Testis (tissue), 3 donors: ENCODE results near the gene PKNOX2. TPM values are rescaled to one million over a fixed set of nuclear protein-coding genes. Genes with fewer than 3 reads are reported as not detected.

ENCODE experiments used
- DNase-seq: peaks from one replicate; pipeline ENCODE4 v3.0.0-alpha.2; 2019
- H3K27ac ChIP-seq, 2 donors: fragments of 200-600 bp; sonication (generic); one replicate each; pipeline ENCODE4 v1.5.1; 2019
- H3K27me3 ChIP-seq: fragments of 200-600 bp; sonication (generic); one replicate; pipeline ENCODE4 v1.5.1; 2019
- H3K36me3 ChIP-seq: fragments of 200-600 bp; sonication (generic); one replicate; pipeline ENCODE4 v1.5.1; 2017; ENCODE audit warnings: low read depth; ENCODE audit errors: missing control alignments
- H3K4me1 ChIP-seq: fragments of 200-600 bp; sonication (generic); one replicate; pipeline ENCODE4 v1.5.1; 2019
- H3K4me3 ChIP-seq, 2 donors: fragments of 200-600 bp; sonication (generic); one replicate each; pipeline ENCODE4 v1.5.1; 2017 to 2019
- H3K9me3 ChIP-seq: fragments of 200-600 bp; sonication (generic); one replicate; pipeline ENCODE4 v1.5.1; 2017
- CTCF ChIP-seq, 3 experiments: fragments of 450-650 bp in 2 of 3; fragments of 200-600 bp in 1 of 3; sonication (generic) in 1 of 3; IDR thresholded peaks; one replicate each; pipeline ENCODE4 v1.5.1; 2016 to 2019; ENCODE audit warnings: antibody characterized with exemption in 3 of 3, mild to moderate bottlenecking in 2 of 3, moderate library complexity in 1 of 3
- POLR2A ChIP-seq: fragments of 450-650 bp; IDR thresholded peaks from one replicate; pipeline ENCODE4 v1.6.1; 2017; ENCODE audit warnings: antibody characterized with exemption, mild to moderate bottlenecking, moderate library complexity
- WGBS, 2 donors: methylation state at CpG; one replicate each; pipeline ENCODE4 v1.1.5; 2018; 5-methylcytosine and 5-hydroxymethylcytosine counted together
- intact Hi-C: fragments of 100-400 bp; cut with DNase I; formaldehyde crosslinking; loops from one replicate; pipeline ENCODE4 v1.15.1; 2023; ENCODE audit warnings: low total_unique reads
- polyA plus RNA-seq: library from polyadenylated mRNA; stranded (reverse); fragments of 350-450 nt; fragmentation: Illumina TruSeq; extraction: RNeasy Lipid Tissue Mini Kit (QIAGEN cat#74804); gene quantifications from one replicate; pipeline ENCODE4 v1.2.3, GENCODE V29; 2014; ENCODE audit warnings: low read depth, low replicate concordance; ENCODE audit not compliant: insufficient read depth
- total RNA-seq, 2 donors: library from RNA; depleted of rRNA; stranded (reverse); fragments of >200 nt; gene quantifications; one replicate each; pipeline ENCODE4 v1.2.3, GENCODE V29; 2016

Gene PKNOX2
- total and polyA plus RNA-seq, 3 donors from 2014 or later: 5.5 to 10.4 (median 7.3) TPM

DNA sequence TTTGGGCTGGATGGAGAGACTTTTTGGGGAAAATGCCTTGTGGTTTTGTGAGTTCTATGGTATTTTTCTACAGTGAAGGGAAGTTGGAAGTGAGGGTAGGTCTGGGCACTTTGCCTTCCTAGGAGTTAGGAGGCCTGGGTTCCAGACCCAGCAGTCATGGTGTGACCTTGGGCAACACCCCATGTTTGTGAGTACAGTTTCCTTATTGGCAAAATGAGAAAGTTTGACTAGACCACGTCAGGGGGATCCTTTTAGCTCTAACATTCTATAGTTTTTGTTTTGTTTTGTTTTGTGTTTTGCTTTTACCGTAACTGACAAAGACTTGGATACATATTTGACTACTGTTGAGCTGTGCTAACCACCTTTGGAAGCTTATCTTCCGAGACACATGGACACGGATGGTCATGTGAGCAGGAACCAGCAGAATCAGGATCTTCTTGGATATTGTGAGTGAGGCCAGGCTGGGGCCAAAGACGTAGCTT lies 109.0 kb downstream of the PKNOX2 start:
- WGBS, 2 donors: 67 to 68% methylated on average over 5 of the region's 5 CpGs
- Histone ChIP-seq H3K9me3 (no peaks in the 10 kb centered on the region), H3K36me3 (no peaks in the 10 kb centered on the region), H3K27ac (no peak overlapping the region), H3K4me1 (peaks cover 5% of the 10 kb centered on the region), H3K27me3 (no peaks in the 10 kb centered on the region), H3K4me3 (no peak overlapping the region)
- TF ChIP-seq CTCF (IDR thresholded peaks at IDR 0.05) (no peak), POLR2A (no peak)
- DNase-seq: no peak
- intact Hi-C loops: no loop called here

- Histone ChIP-seq H3K27me3 (no peaks in the 10 kb centered on the region), H3K4me3 (no peak overlapping the region), H3K27ac (no peak overlapping the region), H3K4me1 (peaks cover 5% of the 10 kb centered on the region), H3K36me3 (no peaks in the 10 kb centered on the region), H3K9me3 (no peaks in the 10 kb centered on the region)
- WGBS, 2 donors: 77 to 79% methylated on average over 11 of the region's 11 CpGs
- DNase-seq: no peak
- TF ChIP-seq POLR2A (no peak), CTCF (IDR thresholded peaks at IDR 0.05) (no peak)
- intact Hi-C loops: no loop called here
Observed at GRCh38 chr11:125274309-125274708, 109.8 kb downstream of the PKNOX2 start.

GRCh38 chr11:125274774-125275173 lies 110.2 kb downstream of the PKNOX2 start:
- no peaks in the 10 kb centered on the region for H3K27me3 ChIP-seq
- intact Hi-C loops: no loop called here
- TF ChIP-seq CTCF (IDR thresholded peaks at IDR 0.05) (no peak), POLR2A (no peak)
- H3K36me3 ChIP-seq: no peaks in the 10 kb centered on the region
- peaks cover 5% of the 10 kb centered on the region for H3K4me1 ChIP-seq
- 79 to 84% methylated on average over 4 of the region's 4 CpGs for WGBS, 2 donors
- H3K9me3 ChIP-seq: no peaks in the 10 kb centered on the region
- DNase-seq: no peak
- H3K27ac ChIP-seq: no peak overlapping the region
- H3K4me3 ChIP-seq: no peak overlapping the region

- H3K4me3 ChIP-seq: no peak overlapping the region
- H3K36me3 ChIP-seq: no peaks in the 10 kb centered on the region
- no peaks in the 10 kb centered on the region for H3K9me3 ChIP-seq
- TF ChIP-seq CTCF (IDR thresholded peaks at IDR 0.05) (no peak), POLR2A (no peak)
- H3K27me3 ChIP-seq: no peaks in the 10 kb centered on the region
- intact Hi-C loops: no loop called here
- no peak for DNase-seq
- peaks cover 5% of the 10 kb centered on the region for H3K4me1 ChIP-seq
- WGBS, 2 donors: 71 to 85% methylated on average over 5 of the region's 5 CpGs
- no peak overlapping the region for H3K27ac ChIP-seq
Observed at GRCh38 chr11:125275905-125276618, 111.5 kb downstream of the PKNOX2 start.

- intact Hi-C loops: no loop called here
- no peak overlapping the region for H3K27ac ChIP-seq
- H3K4me1 ChIP-seq: peaks cover 6% of the 10 kb centered on the region
- no peak for TF ChIP-seq CTCF (IDR thresholded peaks at IDR 0.05)
- no peak for TF ChIP-seq POLR2A
- H3K36me3 ChIP-seq: no peaks in the 10 kb centered on the region
- H3K4me3 ChIP-seq: no peak overlapping the region
- H3K27me3 ChIP-seq: no peaks in the 10 kb centered on the region
- H3K9me3 ChIP-seq: no peaks in the 10 kb centered on the region
- DNase-seq: no peak
Observed at GRCh38 chr11:125276619-125276976, 112.0 kb downstream of the PKNOX2 start.
